HG03520 (cell line): ENCODE measurements around the gene GTF3C4.

ENCODE experiments used
- ATAC-seq: cut with Tn5 transposase; IDR thresholded peaks from one replicate; pipeline ENCODE4 v1.9.1; 2021; ENCODE audit warnings: mild to moderate bottlenecking, moderate library complexity; ENCODE audit not compliant: unreplicated experiment

The GTF3C4 gene

GRCh38 chr9:132646726-132647125 lies 23.5 kb upstream of the GTF3C4 start:
- no peak for ATAC-seq

- no peak for ATAC-seq
These were observed 22.9 kb upstream of the GTF3C4 start for GRCh38 chr9:132647355-132647754.

GRCh38 chr9:132647806-132648205 lies 22.5 kb upstream of the GTF3C4 start:
- no peak for ATAC-seq

GRCh38 chr9:132648283-132648682 lies 22.0 kb upstream of the GTF3C4 start:
- ATAC-seq: no peak

- ATAC-seq: no peak
These were observed 21.6 kb upstream of the GTF3C4 start for GRCh38 chr9:132648685-132649084.

GRCh38 chr9:132651259-132651658 lies 19.0 kb upstream of the GTF3C4 start:
- ATAC-seq: no peak

GRCh38 chr9:132656299-132656698 lies 14.0 kb upstream of the GTF3C4 start:
- ATAC-seq: no peak

- no peak for ATAC-seq
These were observed 7.9 kb upstream of the GTF3C4 start for GRCh38 chr9:132662152-132662945.

- ATAC-seq: no peak
These were observed 7.1 kb upstream of the GTF3C4 start for GRCh38 chr9:132663117-132663516.

- ATAC-seq: no peak
These were observed 6.4 kb upstream of the GTF3C4 start for GRCh38 chr9:132663851-132664250.

GRCh38 chr9:132669319-132669697 lies 956 bp upstream of the GTF3C4 start:
- peak; percentile 18 for ATAC-seq

- peak; percentile 73 for ATAC-seq
These were observed 387 bp upstream of the GTF3C4 start, which contains the start of gene DDX31 for GRCh38 chr9:132669698-132670456. Gene DDX31 (minus strand): TSS chr9:132669983. CDS start chr9:132669934, 49 bp downstream.

GRCh38 chr9:132671620-132672412 lies 1.6 kb downstream of the GTF3C4 start:
- ATAC-seq: no peak

GRCh38 chr9:132672413-132672690 lies 2.1 kb downstream of the GTF3C4 start:
- ATAC-seq: no peak

- ATAC-seq: no peak
These were observed 3.1 kb downstream of the GTF3C4 start for GRCh38 chr9:132673355-132673754.

- ATAC-seq: no peak
These were observed 4.2 kb downstream of the GTF3C4 start for GRCh38 chr9:132674485-132674884.

GRCh38 chr9:132677976-132678375 lies 7.7 kb downstream of the GTF3C4 start:
- ATAC-seq: no peak

- ATAC-seq: no peak
These were observed 9.8 kb downstream of the GTF3C4 start for GRCh38 chr9:132679946-132680625.

- ATAC-seq: no peak
These were observed 11.3 kb downstream of the GTF3C4 start for GRCh38 chr9:132681561-132681960.

- ATAC-seq: no peak
These were observed 13.6 kb downstream of the GTF3C4 start for GRCh38 chr9:132683873-132684272.

- ATAC-seq: no peak
These were observed 20.4 kb downstream of the GTF3C4 start for GRCh38 chr9:132690696-132691095.
